NT2/D1 (cell line): ENCODE data around the gene USP6.

Source experiments
- SUZ12 ChIP-seq: IDR thresholded peaks from 2 replicates; pipeline ENCODE4 v1.6.1; 2011; ENCODE audit not compliant: insufficient read length, insufficient read depth; ENCODE audit errors: extremely low read depth
- YY1 ChIP-seq: IDR thresholded peaks from 2 replicates; pipeline ENCODE4 v1.6.1; 2011; ENCODE audit not compliant: insufficient read length, insufficient read depth
- ZNF274 ChIP-seq: IDR thresholded peaks from 2 replicates; pipeline ENCODE4 v1.6.1; 2011; ENCODE audit warnings: mild to moderate bottlenecking, low read depth, low read length

DNA sequence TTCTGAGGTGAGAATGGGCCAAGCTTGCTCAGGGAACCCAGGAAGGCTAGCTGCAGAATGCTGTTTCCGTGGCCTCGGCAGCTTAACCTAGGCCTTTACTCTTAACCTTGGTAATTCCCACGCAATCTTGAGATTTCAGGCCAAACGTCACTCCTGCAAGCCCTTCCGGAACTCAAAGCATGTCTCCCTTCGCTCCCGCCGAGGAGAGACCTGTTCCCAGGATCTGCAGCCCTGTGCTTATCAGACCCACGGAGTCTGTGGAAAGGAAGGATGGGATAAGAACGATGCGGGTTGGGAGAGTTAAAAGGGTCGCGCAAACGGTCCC lies 38.1 kb upstream of the USP6 start:
- TF ChIP-seq ZNF274 (no peak), SUZ12 (no peak), YY1 (no peak)
